ENCODE results near the gene ARHGAP20. TPM values are rescaled to one million over a fixed set of nuclear protein-coding genes. Genes with fewer than 3 reads are reported as not detected.

Gene ARHGAP20
- total RNA-seq, 6 experiments from 2014 or later, result 0.52 to 1.2 (median 0.92) TPM

DNA sequence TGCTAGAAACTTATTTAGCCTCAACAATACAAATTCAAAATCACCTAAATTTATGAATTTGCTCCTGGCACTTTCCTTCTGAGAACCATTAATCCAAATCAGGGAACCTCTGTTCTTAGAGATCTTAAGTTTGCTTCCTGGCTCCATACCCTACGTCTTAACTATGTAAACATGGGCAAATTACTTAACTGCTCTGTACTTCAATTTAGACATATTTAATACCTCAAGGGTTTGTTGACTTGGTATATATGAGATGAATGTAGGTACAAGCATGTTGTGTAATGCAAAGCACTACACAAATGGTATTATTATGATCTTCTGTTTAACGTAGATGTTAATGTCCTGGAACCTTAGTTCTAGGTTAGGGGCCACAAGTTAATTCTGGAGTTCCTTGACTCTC is 22.6 kb upstream of the ARHGAP20 start:
- TF ChIP-seq, protein P1, sequence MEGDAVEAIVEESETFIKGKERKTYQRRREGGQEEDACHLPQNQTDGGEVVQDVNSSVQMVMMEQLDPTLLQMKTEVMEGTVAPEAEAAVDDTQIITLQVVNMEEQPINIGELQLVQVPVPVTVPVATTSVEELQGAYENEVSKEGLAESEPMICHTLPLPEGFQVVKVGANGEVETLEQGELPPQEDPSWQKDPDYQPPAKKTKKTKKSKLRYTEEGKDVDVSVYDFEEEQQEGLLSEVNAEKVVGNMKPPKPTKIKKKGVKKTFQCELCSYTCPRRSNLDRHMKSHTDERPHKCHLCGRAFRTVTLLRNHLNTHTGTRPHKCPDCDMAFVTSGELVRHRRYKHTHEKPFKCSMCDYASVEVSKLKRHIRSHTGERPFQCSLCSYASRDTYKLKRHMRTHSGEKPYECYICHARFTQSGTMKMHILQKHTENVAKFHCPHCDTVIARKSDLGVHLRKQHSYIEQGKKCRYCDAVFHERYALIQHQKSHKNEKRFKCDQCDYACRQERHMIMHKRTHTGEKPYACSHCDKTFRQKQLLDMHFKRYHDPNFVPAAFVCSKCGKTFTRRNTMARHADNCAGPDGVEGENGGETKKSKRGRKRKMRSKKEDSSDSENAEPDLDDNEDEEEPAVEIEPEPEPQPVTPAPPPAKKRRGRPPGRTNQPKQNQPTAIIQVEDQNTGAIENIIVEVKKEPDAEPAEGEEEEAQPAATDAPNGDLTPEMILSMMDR (IDR thresholded peaks at IDR 0.05), result no peak
- H3K27me3 Mint-ChIP-seq (ENCODE audit: insufficient read depth), result peaks cover 2% of the 10 kb centered on the region; the same call in 1 of the 2 replicates

DNA sequence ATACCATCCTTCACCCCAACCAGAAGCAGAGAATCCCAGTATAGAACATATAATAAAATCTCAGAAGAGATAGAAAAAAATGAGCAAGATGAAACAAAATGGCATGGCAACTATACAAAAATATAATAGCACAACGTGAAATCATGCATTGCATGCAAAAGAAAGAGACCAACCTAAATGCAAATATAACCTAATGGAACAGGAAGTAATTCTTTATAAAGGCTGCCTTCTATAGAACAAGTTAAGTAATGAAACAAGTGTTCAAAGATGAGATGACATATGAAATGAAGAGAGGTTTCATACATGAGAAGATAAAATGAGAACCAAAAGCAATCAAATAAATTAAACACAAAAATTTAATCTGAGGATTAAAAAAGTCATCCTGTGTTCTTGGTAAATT is 18.5 kb upstream of the ARHGAP20 start:
- Mint-ChIP-seq H3K9me3 (no peaks in the 10 kb centered on the region), H3K27ac (no peak overlapping the region), H3K27me3 (ENCODE audit: insufficient read depth) (peaks cover 3% of the 10 kb centered on the region; the same call in 1 of the 2 replicates), H3K4me3 (no peak overlapping the region), H3K36me3 (ENCODE audit: low read depth) (no peaks in the 10 kb centered on the region), H3K4me1 (ENCODE audit: low read depth) (no peaks in the 10 kb centered on the region; the same call in 1 of the 2 replicates)
- no peak for DNase-seq
- TF ChIP-seq, protein P1 (IDR thresholded peaks at IDR 0.05), result no peak

More for the DNA sequence above, 22.6 kb upstream of the ARHGAP20 start:
- H3K4me1 Mint-ChIP-seq (ENCODE audit: low read depth), result no peaks in the 10 kb centered on the region
- no peaks in the 10 kb centered on the region for H3K36me3 Mint-ChIP-seq (ENCODE audit: low read depth)
- no peak for DNase-seq
- H3K9me3 Mint-ChIP-seq, result no peaks in the 10 kb centered on the region
- no peak overlapping the region for H3K27ac Mint-ChIP-seq
- H3K4me3 Mint-ChIP-seq, result no peak overlapping the region

DNA sequence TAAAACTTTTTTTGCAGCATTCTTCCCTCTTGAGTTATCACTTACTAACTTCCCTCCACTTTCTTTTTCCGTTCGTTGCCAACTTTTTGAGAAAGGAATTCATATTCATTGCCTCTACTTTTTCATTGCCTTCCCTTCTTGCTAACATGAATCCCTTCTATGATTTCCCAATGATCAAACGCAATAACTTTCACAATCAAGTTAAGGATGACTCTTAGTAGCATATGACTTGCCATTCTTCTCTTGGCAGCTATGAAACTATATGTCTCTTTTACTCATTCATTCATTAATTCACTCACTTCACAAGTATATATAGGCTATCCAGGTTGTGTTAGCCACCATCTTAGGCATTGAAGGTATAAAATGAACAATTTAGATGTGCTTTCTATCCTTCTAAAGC is 16.6 kb upstream of the ARHGAP20 start:
- no peak for DNase-seq
- H3K9me3 Mint-ChIP-seq, result no peaks in the 10 kb centered on the region
- no peak overlapping the region for H3K27ac Mint-ChIP-seq
- no peak overlapping the region for H3K4me3 Mint-ChIP-seq
- H3K36me3 Mint-ChIP-seq (ENCODE audit: low read depth), result no peaks in the 10 kb centered on the region
- H3K4me1 Mint-ChIP-seq (ENCODE audit: low read depth), result no peaks in the 10 kb centered on the region; the same call in 1 of the 2 replicates
- H3K27me3 Mint-ChIP-seq (ENCODE audit: insufficient read depth), result peaks cover 1% of the 10 kb centered on the region; the same call in 1 of the 2 replicates
- TF ChIP-seq, protein P1 (IDR thresholded peaks at IDR 0.05), result no peak

DNA sequence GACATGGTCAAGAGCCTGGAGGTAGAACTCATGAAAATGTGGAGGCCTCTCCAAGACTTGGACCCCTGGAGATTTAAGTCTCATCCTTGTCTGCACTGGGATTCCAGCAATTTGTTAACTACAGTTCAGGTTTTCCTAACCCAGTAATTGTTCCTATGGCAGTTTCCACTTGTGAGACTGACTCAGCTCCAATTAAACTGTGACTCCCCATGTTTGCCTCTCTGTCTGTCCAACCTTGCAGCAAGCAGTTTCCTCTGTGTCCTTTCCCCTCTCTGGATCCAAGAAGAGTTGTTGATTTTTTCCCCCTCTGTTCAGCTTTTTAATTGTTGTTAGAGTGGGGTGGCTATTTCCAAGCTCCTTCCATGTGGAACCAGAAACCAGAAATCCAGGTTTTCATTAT is 16.2 kb upstream of the ARHGAP20 start:
- Mint-ChIP-seq H3K4me3 (no peak overlapping the region), H3K27ac (no peak overlapping the region), H3K9me3 (no peaks in the 10 kb centered on the region), H3K4me1 (ENCODE audit: low read depth) (no peaks in the 10 kb centered on the region; the same call in 1 of the 2 replicates), H3K27me3 (ENCODE audit: insufficient read depth) (peaks cover 1% of the 10 kb centered on the region; the same call in 1 of the 2 replicates), H3K36me3 (ENCODE audit: low read depth) (no peaks in the 10 kb centered on the region)
- TF ChIP-seq, protein P1 (IDR thresholded peaks at IDR 0.05), result no peak
- no peak for DNase-seq

DNA sequence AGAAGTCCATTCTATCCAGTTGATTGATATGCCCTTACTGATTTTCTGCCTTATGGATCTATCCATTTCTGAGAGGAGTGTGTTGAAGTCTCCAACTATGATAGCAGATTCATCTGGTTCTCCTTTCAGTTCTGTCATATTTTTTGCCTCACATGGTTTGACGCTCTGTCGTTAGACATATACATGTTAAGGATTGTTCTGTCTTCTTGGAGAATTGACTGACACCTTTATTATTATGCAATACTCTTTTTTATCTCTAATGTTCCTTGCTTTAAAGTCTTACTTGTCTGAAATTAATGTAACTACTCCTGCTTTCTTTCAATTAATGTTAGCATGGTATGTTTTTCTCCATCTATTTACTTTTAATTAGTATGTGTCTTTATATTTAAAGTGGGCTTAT is 12.1 kb upstream of the ARHGAP20 start:
- H3K4me1 Mint-ChIP-seq (ENCODE audit: low read depth), result no peaks in the 10 kb centered on the region; the same call in 1 of the 2 replicates
- H3K9me3 Mint-ChIP-seq, result no peaks in the 10 kb centered on the region
- H3K4me3 Mint-ChIP-seq, result no peak overlapping the region
- H3K27me3 Mint-ChIP-seq (ENCODE audit: insufficient read depth), result peaks cover 1% of the 10 kb centered on the region
- no peak for DNase-seq
- no peaks in the 10 kb centered on the region for H3K36me3 Mint-ChIP-seq (ENCODE audit: low read depth)
- TF ChIP-seq, protein P1 (IDR thresholded peaks at IDR 0.05), result no peak
- H3K27ac Mint-ChIP-seq, result no peak overlapping the region
